PFSK-1 (cell line): ENCODE measurements around the gene SAMD14.
A peak's percentile ranks its signal among the peaks of the same experiment; 100 is the strongest.

Experiments used
- FOXP2 ChIP-seq: optimal IDR thresholded peaks from 2 replicates; pipeline ENCODE3; 2011; ENCODE audit warnings: borderline replicate concordance, control low read depth, inconsistent platforms; ENCODE audit not compliant: insufficient read depth; ENCODE audit errors: extremely low read length, extremely low read depth
- SIN3A ChIP-seq: IDR thresholded peaks from 2 replicates; pipeline ENCODE4 v1.6.1; 2012; ENCODE audit warnings: mild to moderate bottlenecking, low read length, moderate library complexity, borderline replicate concordance; ENCODE audit not compliant: insufficient read depth

- TF ChIP-seq SIN3A (0 out of 2 replicates have a peak, but pooled peaks have one; percentile 18), FOXP2 (no peak)
These were observed 42.6 kb downstream of the SAMD14 start for GRCh38 chr17:50087246-50087911.
